ENCODE data around the gene PRKN.

DNA sequence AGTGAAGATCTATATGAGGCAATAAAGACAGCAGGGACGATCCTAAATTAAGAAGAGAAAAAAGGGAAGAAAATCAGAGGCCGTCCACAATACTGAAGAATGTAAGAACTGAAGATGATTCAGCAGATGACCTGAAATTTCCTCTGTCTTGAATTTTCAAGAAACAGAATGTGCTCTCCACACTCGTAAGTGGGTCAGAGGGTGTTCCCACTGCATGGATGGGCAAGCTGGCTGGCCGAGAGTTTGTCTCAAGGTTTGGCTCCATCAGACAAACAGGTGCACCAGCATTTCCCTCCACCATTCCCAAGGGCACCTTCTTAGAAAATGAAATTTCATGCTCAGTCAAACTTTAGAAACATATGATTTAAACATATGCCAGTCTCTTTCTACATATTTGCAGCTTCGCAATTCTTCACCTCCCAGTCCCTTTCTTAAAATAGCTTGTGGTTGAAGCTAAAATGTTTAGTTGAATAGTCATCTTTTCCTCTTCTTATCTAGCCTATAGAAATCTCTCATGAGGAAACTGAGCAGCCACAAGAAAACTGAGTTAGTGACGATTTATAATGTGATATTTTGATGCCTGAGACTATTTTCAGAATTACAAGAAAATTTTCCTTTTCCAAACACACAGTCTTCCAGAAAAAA, 576.4 kb downstream of the PRKN start:
- no peak for TF ChIP-seq EZH2phosphoT487 (IDR thresholded peaks at IDR 0.05; ENCODE audit: low read depth, severe bottlenecking, unreplicated experiment)
- TF ChIP-seq CTCF (IDR thresholded peaks at IDR 0.05; ENCODE audit: poor library complexity), result no peak
- TF ChIP-seq EZH2 (IDR thresholded peaks at IDR 0.05; ENCODE audit: borderline replicate concordance), result no peak
